NCI-H69 (cell line): ENCODE measurements around the gene DRC7.
A peak's percentile ranks its signal among the peaks of the same experiment; 100 is the strongest.
"Not testable (repeated sequence)": the region's sequence is repeated elsewhere in the genome, so short reads cannot be mapped to it uniquely, and the experiment has no call there.

ENCODE experiments used
- DNase-seq: peaks from one replicate; lab custom pipeline; 2025; lab: John Stamatoyannopoulos, UW

Gene DRC7

DNA sequence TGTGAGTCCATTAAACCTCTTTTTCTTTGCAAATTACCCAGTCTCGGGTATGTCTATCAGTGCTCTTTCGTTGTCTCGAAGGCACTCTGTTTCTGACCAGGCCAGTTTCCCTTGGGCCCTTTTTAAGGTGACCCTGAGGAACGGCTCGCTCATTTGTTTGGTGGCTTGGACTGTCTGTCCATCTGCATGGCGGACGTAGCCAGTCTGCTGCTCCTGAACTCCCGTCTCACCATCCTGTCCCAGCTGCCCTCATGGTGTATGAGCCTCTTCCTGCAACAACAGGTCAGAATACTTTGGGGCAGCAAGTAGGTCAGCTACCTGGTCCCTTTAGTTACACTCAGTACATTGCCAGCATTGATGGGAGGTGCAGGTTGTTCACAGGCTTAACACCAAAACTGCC is 19.0 kb downstream of the DRC7 start:
- no peak for DNase-seq

GRCh38 chr16:57714047-57714446 is 19.4 kb downstream of the DRC7 start:
- no peak for DNase-seq

GRCh38 chr16:57720142-57720575 is 25.6 kb downstream of the DRC7 start:
- DNase-seq: peak; percentile 12

DNA sequence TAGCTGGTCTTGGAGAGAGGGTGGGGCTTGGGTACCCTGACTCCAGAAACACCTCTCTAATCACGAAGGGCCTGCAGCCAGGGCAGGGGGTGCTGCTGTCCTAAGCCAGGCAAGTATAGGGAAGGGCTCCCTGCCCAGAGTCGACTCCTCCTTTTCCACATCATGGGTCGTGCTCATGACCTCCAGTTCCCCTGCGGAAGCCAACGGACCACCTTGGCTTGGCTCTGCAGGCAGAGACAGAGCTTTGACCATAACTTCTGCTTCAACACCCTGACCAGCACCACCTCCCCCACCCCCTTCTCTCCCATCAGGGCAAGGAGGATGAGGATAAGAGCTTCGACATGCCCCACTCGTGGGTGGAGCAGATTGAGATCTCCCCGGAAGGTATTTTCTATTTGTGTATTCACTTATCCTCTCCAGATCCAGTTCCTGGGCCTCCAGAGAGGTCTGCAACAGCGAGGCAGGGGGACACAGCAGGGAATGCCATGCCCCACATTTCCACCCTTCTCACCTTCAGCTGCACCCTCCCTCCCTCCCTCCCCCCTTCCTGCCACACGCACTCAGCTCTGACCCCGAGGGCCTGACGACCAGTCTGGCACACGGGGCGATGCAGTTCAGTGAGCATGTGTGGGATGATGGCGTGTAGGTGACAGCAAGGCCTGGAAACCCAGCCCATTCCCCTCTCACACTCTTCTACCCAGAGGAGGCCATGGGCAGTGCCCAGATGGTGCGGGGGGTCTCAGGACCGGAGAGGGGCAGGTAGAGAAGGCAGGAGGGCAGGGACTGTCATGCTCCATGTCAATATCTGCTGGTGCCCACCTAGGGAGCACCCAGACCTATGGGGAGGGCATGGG is 27.0 kb downstream of the DRC7 start:
- DNase-seq: no peak

DNA sequence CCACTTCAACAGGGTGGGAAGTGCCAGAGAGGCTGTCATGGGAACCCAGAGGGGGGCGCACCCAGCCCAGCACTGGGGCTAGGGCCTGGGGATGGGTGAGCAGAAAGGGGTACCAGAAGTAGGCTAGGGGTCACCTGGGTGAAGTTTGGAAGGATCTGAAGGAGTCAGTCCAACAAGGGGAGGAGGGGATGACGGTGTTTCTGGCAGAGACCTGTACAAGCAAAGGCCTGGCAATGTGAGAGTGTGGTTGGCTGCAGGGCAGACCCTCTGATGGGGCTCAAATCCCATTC is 27.5 kb downstream of the DRC7 start:
- no peak for DNase-seq

DNA sequence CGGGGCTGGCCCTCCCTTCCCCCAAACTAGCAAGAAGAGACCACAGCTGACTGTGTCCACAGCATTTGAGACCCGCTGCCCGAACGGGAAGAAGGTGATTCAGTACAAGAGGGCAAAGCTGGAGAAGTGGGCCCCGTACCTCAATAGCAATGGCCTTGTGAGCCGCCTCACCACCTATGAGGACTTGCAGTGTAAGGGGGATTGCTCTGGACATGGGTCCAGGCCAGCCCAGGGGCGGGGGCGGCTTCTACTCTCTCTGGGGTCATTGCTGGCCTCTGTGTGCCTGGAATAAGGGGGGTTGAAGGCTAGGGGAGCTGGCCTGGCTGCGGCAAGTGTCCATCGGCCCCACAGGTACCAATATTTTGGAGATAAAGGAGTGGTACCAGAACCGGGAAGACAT is 28.0 kb downstream of the DRC7 start:
- no peak for DNase-seq

- peak; percentile 1 for DNase-seq
These were observed 28.6 kb downstream of the DRC7 start for GRCh38 chr16:57723170-57723569.

- no peak for DNase-seq
These were observed 29.9 kb downstream of the DRC7 start for GRCh38 chr16:57724531-57724930.

DNA sequence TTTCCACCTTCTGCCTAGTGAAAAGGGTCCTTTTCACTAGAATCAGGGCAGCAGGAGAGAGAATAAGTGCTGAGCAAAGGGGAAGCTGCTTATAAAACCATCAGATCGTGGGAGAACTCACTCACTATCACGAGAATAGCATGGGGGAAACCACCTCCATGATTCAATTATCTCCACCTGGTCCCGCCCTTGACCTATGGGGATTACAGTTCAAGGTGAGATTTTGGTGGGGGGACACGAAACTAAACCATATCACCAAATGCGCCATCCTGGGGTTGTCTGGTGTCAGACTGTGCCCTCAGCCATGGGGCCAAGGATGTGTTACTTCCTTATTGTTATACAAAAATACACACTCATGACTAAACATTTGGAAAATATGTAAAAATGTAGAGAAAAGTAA is 30.5 kb downstream of the DRC7 start:
- no peak for DNase-seq

- peak; percentile 28 for DNase-seq
These were observed 30.9 kb downstream of the DRC7 start for GRCh38 chr16:57725554-57725953.

GRCh38 chr16:57725976-57726375 is 31.4 kb downstream of the DRC7 start:
- no peak for DNase-seq

DNA sequence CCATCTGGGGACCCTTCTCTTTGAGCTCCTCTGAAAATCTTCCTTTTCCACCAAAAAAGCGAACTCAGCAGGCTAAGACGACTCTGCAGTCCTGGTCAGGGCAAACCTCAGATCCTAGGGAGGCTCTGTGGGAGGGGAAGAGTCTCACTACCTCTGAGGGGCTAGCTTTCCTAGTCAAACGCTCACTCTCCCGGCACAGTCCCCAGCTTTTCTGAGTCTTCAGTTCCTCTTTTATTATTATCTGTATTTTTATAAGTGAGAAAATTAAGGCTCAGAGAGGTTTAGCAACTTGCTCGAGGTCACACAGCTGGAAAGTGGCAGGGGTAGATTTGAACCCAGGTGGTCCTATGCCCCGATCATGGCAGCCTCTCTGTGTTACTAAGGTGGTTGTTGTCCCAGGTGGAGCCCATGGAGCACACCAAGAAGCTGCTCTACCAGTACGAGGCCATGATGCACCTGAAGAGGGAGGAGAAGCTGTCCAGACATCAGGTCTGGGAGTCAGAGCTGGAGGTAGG is 31.9 kb downstream of the DRC7 start:
- DNase-seq: no peak

DNA sequence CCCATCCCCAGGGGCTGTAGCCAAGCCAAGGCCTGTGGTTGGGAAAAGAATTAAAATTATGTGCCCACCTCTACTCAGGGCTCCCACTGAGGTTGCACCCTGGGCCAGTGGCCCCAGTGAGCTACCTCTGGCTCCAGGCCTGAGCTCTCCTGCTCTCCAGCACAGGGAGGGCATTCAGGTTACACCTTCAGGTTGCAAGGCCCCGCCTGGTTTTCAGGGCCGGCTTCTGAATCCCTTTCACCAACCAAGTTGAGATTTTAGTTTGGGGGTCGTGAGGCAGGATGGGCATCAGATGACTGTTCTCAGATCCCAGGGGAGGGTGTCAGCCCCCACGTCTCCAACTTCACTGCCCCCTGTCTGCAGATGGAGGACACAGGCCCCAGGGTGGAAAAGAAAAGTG is 33.0 kb downstream of the DRC7 start:
- no peak for DNase-seq

DNA sequence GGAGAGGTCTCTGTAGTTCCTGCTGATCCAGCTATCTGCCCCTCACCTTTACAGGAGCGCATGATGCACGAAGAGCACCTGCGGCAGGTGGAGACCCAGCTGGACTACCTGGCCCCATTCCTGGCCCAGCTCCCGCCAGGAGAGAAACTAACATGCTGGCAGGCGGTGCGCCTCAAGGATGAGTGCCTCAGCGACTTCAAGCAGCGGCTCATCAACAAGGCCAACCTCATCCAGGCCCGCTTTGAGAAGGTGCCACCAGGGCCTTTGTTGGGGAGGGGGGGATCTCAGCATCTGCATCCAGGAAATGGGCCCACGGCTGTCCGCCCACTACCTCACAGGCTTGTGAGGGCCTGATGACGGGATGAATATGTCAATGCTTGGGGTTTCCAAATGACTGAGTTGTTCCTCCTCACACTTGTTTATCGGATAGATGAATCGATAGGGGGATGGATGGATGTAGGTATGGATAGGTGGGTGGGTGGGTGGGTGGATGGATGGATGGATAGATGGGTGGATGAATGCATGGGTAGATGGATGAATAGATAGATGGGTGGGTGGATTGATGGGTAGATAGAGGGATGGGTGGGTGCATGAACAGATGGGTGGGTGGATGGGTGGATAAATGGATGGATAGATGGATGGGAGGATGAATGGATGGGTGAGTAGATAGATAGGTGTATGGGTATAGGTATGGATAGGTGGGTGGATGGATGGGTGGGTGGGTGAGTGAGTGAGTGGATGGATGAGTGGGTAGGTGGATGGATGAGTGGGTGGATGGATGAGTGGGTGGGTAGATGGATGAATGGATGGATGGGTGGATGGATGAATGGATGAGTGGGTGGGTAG is 34.0 kb downstream of the DRC7 start:
- no peak for DNase-seq

- no peak for DNase-seq
These were observed 34.5 kb downstream of the DRC7 start for GRCh38 chr16:57729182-57729484.

- not testable (repeated sequence) for DNase-seq
These were observed 35.2 kb downstream of the DRC7 start for GRCh38 chr16:57729852-57730251.

DNA sequence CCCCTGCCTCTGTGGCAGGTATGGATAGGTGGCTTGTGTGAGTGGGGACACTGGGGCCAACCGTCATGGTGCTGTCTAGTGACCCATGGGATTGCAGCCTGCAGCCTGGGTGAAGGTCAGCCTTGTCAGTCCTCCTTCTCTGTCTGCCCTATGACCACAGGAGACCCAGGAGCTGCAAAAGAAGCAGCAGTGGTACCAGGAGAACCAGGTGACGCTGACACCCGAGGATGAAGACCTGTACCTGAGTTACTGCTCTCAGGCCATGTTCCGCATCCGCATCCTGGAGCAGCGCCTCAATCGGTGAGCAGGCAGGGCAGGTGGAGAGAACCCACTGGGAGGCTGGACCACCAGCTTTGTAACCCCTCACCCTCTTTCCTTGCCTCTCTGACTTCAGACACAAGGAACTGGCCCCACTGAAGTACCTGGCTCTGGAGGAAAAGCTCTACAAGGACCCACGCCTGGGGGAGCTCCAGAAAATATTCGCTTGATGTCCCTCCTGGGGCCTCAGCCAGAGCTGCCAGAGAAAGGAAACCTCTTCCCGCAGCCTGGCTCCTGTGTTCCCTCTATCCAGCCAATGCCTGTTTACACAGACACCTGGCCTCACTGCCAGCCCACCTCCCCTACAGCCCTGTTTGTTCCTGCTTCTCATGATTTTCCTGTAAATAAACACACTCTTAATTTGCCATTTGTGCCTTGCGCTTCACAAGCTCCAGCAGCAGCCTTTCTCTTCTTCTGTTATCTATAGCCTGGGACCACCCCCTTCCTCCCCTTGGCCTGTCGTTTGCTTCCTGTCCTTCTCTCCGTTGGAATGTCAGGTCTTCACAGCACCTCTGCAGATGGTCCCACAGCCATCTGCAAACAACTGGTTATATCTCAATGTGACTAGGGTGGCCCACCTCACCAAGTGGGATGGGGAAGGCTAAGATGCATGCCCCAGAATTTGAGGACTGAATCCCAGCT is 36.4 kb downstream of the DRC7 start:
- DNase-seq: no peak

- DNase-seq: no peak
These were observed 37.4 kb downstream of the DRC7 start for GRCh38 chr16:57732037-57732436.

- DNase-seq: no peak
These were observed 38.1 kb downstream of the DRC7 start for GRCh38 chr16:57732714-57733113.

DNA sequence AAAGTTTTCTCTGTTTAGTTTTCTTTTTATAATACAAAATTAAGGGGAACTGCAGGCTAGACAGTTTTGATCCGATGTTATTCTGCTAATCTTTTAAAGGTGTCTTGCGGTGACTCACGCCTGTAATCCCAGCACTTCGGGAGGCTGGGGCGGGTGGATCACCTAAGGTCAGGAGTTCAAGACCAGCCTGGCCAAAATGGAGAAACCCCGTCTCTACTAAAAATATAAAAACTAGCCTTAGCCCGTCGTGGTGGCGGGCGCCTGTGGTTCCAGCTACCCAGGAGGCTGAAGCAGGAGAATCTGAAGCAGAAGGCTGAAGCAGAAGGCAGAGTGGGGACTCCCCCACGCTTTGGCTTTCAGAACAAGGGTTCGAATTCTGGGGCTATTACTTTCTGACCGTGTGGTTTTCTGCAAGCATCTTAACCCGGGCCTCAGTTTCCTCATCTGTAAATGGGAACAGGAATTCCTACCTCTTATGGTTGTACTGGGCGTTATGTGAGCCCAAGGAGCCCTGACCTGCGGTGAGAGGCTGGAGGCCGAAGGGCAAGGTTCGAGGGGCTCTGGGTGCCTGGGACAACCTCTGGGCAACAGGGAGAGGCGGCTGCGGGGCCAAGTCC is 39.8 kb downstream of the DRC7 start:
- no peak for DNase-seq

DNA sequence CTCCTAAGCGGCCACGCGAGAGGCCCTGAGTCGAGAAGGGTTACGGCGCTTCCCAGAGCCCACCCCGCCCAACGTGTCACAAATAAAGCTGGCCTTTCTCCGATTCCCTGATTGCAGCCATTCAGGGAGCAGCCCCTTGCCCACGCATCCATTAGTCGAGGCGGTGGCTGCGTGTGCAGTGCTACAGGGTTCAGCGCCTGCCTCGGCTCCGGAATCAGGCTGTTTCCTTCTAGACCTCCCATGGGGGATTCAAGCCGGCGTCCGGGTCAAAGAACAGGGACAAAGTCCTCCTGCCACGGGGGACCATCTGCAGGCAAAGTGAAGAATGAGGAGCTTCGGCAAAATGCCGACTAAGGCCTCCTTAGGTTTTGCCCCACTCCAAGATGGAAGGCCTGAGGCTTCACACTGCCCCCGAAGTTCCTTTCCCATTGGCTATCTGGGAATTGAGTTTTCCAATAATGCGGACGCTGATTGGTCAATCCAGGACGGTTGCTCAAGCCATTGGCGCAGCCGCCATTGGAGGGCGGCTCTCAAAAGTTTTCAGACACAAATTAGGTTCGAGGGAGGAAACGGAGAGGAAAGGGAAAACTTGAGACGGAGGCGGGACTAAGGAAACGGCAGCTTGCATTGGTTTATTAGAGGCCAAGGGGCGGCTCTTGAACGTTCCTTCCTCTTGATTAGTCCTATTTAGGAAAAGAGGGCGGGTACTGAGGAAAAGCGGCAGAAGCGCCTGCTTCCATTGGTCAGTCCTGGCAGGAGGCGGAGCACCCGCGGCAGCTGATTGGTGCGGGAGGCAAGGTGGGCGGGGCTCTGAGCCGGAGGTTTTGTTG is 40.5 kb downstream of the DRC7 start:
- peak; percentile 99 for DNase-seq
